Caco-2 (cell line): ENCODE results near the gene ZNF275. TPM values are rescaled to one million over a fixed set of nuclear protein-coding genes. Genes with fewer than 3 reads are reported as not detected.
"Not testable (repeated sequence)": the region's sequence is repeated elsewhere in the genome, so short reads cannot be mapped to it uniquely, and the experiment has no call there.

Experiments
- BruUV-seq: library from RNA; stranded (reverse); fragments of 400-500 nt; replicated peaks from 2 replicates; lab custom pipeline; 2021; lab: Mats Ljungman, UMichigan
- CTCF ChIA-PET: fragments of 300-600 bp; sonication (Branson Sonifier 250); formaldehyde crosslinking; loops from one replicate; lab custom pipeline; 2022; ENCODE audit warnings: antibody characterized with exemption; lab: Charles Lee
- POLR2A ChIA-PET: fragments of 300-600 bp; sonication (Branson Sonifier 250); formaldehyde crosslinking; loops from one replicate; lab custom pipeline; 2022; ENCODE audit warnings: antibody characterized with exemption; lab: Charles Lee
- DNase-seq, 2 experiments: peaks; one replicate each; pipeline versions ENCODE4 v3.0.0 to v3.0.0-alpha.2; 2020 to 2022
- H3K27me3 ChIP-seq: replicated peaks from 2 replicates; pipeline ENCODE4 v1.6.0; 2011; ENCODE audit warnings: low read length; ENCODE audit not compliant: control insufficient read depth, insufficient read depth
- H3K36me3 ChIP-seq: 2 replicates; pipeline ENCODE4 v1.5.1; 2011; ENCODE audit warnings: low read length; ENCODE audit not compliant: control insufficient read depth, insufficient read depth
- H3K4me1 ChIP-seq: fragments of 250-450 bp; sonication (Bioruptor Pico); 2 replicates; pipeline ENCODE4 v1.5.1; 2020; ENCODE audit warnings: mild to moderate bottlenecking
- H3K4me3 ChIP-seq: 2 replicates; pipeline ENCODE4 v1.5.1; 2011; ENCODE audit warnings: low read depth, mild to moderate bottlenecking, control low read depth, low read length
- H3K9me3 ChIP-seq: fragments of 250-450 bp; sonication (Bioruptor Pico); 2 replicates; pipeline ENCODE4 v1.5.1; 2020; ENCODE audit warnings: mild to moderate bottlenecking, moderate library complexity
- H3K27ac Mint-ChIP-seq: one replicate; pipeline ENCODE4 v1.8.0; 2022; ENCODE audit warnings: mixed read lengths; ENCODE audit not compliant: unreplicated experiment
- H3K27me3 Mint-ChIP-seq: one replicate; pipeline ENCODE4 v1.8.0; 2022; ENCODE audit warnings: mixed read lengths; ENCODE audit not compliant: insufficient read depth, unreplicated experiment
- H3K36me3 Mint-ChIP-seq: one replicate; pipeline ENCODE4 v1.8.0; 2022; ENCODE audit warnings: mild to moderate bottlenecking, mixed read lengths; ENCODE audit not compliant: insufficient read depth, unreplicated experiment
- H3K4me1 Mint-ChIP-seq: one replicate; pipeline ENCODE4 v1.8.0; 2022; ENCODE audit warnings: low read depth, mixed read lengths; ENCODE audit not compliant: unreplicated experiment
- H3K4me3 Mint-ChIP-seq: one replicate; pipeline ENCODE4 v1.8.0; 2022; ENCODE audit warnings: mild to moderate bottlenecking, moderate library complexity, mixed read lengths; ENCODE audit not compliant: unreplicated experiment
- H3K9me3 Mint-ChIP-seq: one replicate; pipeline ENCODE4 v1.8.0; 2022; ENCODE audit warnings: mixed read lengths; ENCODE audit not compliant: unreplicated experiment
- intact Hi-C: fragments of 100-400 bp; cut with micrococcal nuclease; formaldehyde crosslinking; loops from one replicate; pipeline ENCODE4 v1.10.0; 2022; ENCODE audit not compliant: unreplicated experiment
- total RNA-seq: library from RNA; stranded (reverse); gene quantifications from 2 replicates; pipeline ENCODE4 v1.2.3, GENCODE V29; 2022
- TF ChIP-seq, protein P1 (sequence below), 2 experiments: fragments of 200-600 bp in 1 of 2; IDR thresholded peaks; 1 replicate in 1 of 2; 2 replicates in 1 of 2; pipeline versions ENCODE4 v1.5.1 to v1.8.0; 2011 to 2022; ENCODE audit warnings: antibody characterized with exemption in 1 of 2, control low read depth in 1 of 2, inconsistent platforms in 1 of 2, low read depth in 1 of 2, low read length in 1 of 2, mild to moderate bottlenecking in 1 of 2, moderate library complexity in 1 of 2; ENCODE audit not compliant: insufficient read depth in 1 of 2, severe bottlenecking in 1 of 2, unreplicated experiment in 1 of 2

The ZNF275 gene
- total RNA-seq, 1 experiment from 2014 or later, result 5.6 TPM

DNA sequence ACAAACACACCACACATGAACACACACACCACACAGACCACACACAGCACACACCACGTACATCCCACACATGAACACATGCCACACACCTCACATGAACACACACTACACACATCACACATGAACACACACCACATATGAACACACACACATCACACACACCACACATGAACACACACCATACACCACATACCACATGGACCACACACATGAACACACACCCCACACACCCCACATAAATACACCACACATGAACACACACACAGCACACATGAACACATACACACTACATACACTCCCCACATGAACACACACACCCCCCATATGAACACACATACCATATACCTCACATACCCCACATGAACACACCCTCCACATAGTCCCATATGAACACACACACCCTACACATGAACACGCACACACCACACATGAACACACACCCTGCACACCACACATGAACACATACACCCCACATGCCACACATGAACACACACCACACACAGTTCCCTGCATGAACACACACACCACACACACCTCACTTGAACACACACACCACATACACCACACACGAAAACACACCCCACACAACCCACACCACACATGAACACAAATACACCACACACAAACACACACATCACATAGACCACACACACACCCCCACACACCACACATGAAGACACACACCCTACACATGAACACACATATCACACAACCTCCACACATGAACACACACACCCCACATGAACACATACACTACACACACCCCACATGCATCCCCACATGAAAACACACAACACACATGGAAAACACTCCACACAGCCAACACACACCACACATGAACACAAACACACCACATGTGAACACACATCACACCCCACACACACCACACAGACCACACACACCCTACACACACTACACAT, 48.9 kb downstream of the ZNF275 start:
- intact Hi-C loops, result no loop called here
- Histone ChIP-seq H3K9me3 (no peaks in the 10 kb centered on the region), H3K4me3 (no peak overlapping the region), H3K27me3 (no peaks in the 10 kb centered on the region), H3K36me3 (no peaks in the 10 kb centered on the region), H3K4me1 (no peaks in the 10 kb centered on the region)
- Mint-ChIP-seq H3K9me3 (no peaks in the 10 kb centered on the region), H3K4me3 (no peak overlapping the region), H3K36me3 (no peaks in the 10 kb centered on the region), H3K27ac (no peak overlapping the region), H3K4me1 (no peaks in the 10 kb centered on the region), H3K27me3 (peaks cover 7% of the 10 kb centered on the region)
- BruUV-seq, result no TSS peak
- CTCF ChIA-PET, result no interaction called here
- TF ChIP-seq, protein P1, sequence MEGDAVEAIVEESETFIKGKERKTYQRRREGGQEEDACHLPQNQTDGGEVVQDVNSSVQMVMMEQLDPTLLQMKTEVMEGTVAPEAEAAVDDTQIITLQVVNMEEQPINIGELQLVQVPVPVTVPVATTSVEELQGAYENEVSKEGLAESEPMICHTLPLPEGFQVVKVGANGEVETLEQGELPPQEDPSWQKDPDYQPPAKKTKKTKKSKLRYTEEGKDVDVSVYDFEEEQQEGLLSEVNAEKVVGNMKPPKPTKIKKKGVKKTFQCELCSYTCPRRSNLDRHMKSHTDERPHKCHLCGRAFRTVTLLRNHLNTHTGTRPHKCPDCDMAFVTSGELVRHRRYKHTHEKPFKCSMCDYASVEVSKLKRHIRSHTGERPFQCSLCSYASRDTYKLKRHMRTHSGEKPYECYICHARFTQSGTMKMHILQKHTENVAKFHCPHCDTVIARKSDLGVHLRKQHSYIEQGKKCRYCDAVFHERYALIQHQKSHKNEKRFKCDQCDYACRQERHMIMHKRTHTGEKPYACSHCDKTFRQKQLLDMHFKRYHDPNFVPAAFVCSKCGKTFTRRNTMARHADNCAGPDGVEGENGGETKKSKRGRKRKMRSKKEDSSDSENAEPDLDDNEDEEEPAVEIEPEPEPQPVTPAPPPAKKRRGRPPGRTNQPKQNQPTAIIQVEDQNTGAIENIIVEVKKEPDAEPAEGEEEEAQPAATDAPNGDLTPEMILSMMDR (IDR thresholded peaks at IDR 0.05; ENCODE audit: insufficient read depth in 1 of 2, low read depth in 1 of 2, low read length in 1 of 2, severe bottlenecking in 1 of 2, unreplicated experiment in 1 of 2), result no peak
- no peak for DNase-seq
- POLR2A ChIA-PET, result no interaction called here

DNA sequence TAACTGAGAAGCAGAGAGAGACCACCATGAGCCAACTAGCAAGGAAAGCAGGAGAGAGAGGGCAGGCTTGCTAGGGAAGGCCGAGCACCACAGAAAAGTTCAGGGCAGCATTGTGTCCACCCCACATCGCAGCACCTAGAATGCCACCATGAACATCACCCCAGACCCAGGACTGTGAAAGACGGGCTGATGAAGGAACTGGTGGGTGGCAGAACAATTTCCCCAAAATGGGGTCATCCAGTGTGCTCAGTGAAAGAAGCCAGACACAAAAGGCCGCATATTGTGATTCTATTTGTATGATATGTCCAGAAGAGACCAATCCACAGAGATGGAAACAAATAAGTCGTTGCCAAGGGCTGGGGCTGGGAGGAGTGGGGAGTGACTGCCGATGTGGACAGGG, 50.4 kb downstream of the ZNF275 start:
- Mint-ChIP-seq H3K27ac (no peak overlapping the region), H3K27me3 (peaks cover 7% of the 10 kb centered on the region), H3K36me3 (no peaks in the 10 kb centered on the region), H3K4me3 (no peak overlapping the region), H3K9me3 (no peaks in the 10 kb centered on the region), H3K4me1 (no peaks in the 10 kb centered on the region)
- CTCF ChIA-PET, result no interaction called here
- Histone ChIP-seq H3K4me3 (no peak overlapping the region), H3K9me3 (no peaks in the 10 kb centered on the region), H3K4me1 (no peaks in the 10 kb centered on the region), H3K27me3 (no peaks in the 10 kb centered on the region), H3K36me3 (no peaks in the 10 kb centered on the region)
- POLR2A ChIA-PET, result no interaction called here
- intact Hi-C loops, result no loop called here
- TF ChIP-seq, protein P1 (IDR thresholded peaks at IDR 0.05; ENCODE audit: insufficient read depth in 1 of 2, low read depth in 1 of 2, low read length in 1 of 2, severe bottlenecking in 1 of 2, unreplicated experiment in 1 of 2), result no peak
- BruUV-seq, result no TSS peak
- no peak for DNase-seq

DNA sequence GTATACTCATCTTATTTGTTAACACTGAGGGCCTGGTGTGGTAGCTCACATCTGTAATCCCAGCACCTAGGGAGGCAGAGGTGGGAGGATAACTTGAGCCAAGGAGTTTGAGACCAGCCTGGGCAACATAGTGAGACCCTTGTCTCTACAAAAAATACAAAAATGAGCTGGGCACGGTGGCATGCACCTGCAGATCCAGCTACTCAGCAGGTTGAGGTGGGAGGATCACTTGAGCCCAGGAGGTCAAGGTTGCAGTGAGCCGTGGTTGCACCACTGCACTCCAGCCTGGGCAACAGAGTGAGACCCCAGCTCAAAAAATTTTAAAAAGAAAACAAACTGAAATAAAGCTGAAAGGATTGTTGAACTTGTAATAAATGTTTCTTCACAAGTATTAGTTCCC, 51.0 kb downstream of the ZNF275 start:
- H3K27me3 Mint-ChIP-seq, H3K27ac Mint-ChIP-seq, H3K36me3 ChIP-seq, POLR2A ChIA-PET, DNase-seq, H3K4me1 Mint-ChIP-seq, intact Hi-C loops, CTCF ChIA-PET, H3K4me1 ChIP-seq, H3K4me3 Mint-ChIP-seq, H3K27me3 ChIP-seq, H3K4me3 ChIP-seq, H3K9me3 ChIP-seq, BruUV-seq, H3K36me3 Mint-ChIP-seq, H3K9me3 Mint-ChIP-seq: not testable (repeated sequence)
